Epithelial cell of esophagus (primary cell): ENCODE results near the gene MYRF.

ENCODE experiments used
- DNase-seq: peaks from one replicate; pipeline ENCODE4 v3.0.0; 2010; ENCODE audit warnings: low read depth
- H3K4me3 ChIP-seq: 2 replicates; pipeline ENCODE4 v1.5.1; 2011; ENCODE audit warnings: mild to moderate bottlenecking, low read length, control low read depth
- TF ChIP-seq, protein P1 (sequence below): IDR thresholded peaks from 2 replicates; pipeline ENCODE4 v1.5.1; 2011; ENCODE audit warnings: low read depth, mild to moderate bottlenecking, low read length, control low read depth, inconsistent platforms; ENCODE audit not compliant: insufficient read depth; ENCODE audit errors: missing control alignments

Gene MYRF

DNA sequence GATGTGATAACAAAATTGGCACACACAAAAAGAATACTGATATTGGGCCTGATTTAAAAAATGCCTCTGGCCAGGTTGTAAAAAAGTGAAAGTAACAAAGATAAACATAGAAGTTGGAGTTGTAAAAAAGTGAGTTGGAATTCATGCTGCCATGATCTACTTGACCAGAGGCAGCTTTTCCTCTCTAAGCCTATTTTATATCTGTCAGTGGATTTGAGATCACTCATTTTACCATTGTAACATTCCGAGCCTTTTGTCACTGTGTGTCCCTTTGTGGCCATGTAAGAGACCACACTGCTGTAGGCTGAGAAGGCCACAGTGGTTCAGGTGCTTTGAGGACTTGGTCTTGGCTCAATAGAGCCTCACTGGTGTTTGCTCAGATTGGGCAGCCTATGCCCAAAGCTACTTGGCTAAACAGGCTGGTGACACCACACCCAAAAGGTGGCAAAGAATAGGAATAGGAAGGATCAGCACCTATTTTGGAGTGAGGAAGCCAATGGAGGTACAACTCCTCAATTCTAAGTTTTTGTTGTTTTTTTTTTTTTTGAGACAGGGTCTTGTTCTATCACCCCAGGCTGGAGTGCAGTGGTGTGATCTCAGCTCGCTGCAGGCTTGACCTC, 47.3 kb downstream of the MYRF start:
- no peak for DNase-seq
- H3K4me3 ChIP-seq: no peak overlapping the region
- TF ChIP-seq, protein P1, sequence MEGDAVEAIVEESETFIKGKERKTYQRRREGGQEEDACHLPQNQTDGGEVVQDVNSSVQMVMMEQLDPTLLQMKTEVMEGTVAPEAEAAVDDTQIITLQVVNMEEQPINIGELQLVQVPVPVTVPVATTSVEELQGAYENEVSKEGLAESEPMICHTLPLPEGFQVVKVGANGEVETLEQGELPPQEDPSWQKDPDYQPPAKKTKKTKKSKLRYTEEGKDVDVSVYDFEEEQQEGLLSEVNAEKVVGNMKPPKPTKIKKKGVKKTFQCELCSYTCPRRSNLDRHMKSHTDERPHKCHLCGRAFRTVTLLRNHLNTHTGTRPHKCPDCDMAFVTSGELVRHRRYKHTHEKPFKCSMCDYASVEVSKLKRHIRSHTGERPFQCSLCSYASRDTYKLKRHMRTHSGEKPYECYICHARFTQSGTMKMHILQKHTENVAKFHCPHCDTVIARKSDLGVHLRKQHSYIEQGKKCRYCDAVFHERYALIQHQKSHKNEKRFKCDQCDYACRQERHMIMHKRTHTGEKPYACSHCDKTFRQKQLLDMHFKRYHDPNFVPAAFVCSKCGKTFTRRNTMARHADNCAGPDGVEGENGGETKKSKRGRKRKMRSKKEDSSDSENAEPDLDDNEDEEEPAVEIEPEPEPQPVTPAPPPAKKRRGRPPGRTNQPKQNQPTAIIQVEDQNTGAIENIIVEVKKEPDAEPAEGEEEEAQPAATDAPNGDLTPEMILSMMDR: no peak

DNA sequence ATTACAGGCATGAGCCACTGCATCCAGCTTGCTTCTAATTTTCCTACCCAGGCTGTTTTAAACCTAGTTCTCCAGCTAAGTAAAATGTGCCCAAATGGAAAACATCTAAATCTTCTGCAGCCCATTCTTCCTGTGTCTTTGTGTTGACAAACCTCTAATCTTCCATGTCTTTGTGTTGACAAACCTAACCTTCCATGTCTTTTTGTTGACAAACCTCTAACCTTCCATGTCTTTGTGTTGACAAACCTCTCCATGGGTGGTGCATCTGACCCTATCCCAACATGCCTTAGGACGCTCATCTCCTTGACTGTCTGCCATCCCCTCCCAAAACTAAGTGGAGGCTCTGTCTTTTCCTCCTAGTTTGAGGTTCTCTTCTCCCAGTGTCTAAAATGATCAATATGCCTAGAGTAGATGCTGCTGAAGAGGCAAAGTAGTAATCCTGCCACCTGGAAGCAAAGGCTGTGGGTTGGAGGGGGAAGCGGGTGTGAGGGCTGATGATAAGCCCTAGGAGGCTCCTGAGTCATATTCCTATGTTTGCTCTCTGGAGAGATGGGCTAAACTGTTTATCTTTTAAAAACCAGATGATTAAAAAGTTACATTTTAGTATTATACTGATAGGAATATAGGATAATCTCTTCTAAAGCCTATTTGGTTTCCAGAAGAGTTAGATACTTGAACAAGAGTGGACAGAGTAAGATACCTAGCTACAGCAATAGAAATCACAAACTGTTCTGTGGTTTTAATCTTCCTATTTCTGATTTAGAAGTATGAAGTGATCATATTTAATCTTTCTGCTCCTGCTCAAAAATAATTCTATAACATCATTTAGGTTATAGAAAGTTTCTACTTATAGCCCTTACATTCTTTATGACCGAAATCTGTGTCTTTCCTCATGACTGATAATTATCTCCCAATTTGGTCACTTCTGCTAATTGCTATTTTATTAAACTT, 48.2 kb downstream of the MYRF start:
- no peak for DNase-seq
- TF ChIP-seq, protein P1: no peak
- H3K4me3 ChIP-seq: no peak overlapping the region

DNA sequence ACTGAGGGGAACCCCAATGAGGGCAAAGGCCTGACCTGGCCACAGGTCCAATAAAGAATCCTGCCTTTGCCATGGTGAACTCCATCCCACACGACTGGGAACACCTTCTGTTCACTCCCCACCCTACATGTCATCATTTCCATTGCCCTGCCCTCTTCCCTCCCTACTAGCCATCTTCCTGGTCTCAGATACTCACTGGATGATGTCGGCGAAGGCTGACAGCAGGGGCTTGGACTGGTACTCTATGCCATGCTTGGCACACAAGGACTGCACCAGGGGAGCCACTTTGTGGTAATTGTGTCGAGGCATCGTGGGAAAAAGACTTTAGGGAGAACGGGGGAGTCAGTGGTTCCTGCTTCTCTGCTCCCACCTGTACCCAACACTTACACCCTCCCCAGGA, 50.2 kb downstream of the MYRF start:
- H3K4me3 ChIP-seq: no peak overlapping the region
- TF ChIP-seq, protein P1: no peak
- DNase-seq: no peak

DNA sequence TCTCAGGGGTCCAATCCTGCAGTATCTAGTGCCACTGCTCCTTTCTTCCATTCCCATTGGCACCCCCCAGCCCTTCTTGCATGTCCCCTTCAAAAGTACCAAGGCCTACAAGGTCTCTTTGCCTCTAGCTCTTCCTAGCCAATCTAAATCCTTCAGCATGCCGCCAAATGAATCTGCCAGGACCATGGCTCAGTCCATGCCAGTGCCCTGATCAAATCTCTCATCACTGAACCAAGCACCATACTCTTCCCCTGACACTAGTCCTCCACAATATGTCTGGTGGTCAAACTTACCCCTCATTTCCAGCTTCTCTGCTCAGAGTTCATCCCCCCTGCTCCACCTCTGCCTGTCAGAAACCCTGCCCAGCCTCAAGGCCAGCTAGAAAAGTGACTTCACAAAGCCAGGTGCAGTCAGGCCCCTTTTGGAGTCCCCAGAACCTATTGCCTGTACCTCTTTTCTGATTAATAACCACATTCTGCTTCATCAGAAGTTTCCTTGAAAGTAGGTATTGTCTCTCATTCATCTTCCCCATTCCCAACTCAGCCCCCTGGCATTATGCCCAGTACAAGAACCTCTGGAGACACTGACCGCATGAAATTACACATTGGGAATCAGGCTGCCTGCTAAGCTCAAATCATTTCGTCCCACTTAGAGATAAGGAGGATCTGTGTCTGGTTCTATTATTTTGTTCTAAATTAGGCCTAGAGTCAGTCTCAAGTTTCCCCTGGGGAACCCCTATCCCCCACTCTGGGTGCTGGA, 51.6 kb downstream of the MYRF start:
- TF ChIP-seq, protein P1: no peak
- no peak overlapping the region for H3K4me3 ChIP-seq
- DNase-seq: no peak

DNA sequence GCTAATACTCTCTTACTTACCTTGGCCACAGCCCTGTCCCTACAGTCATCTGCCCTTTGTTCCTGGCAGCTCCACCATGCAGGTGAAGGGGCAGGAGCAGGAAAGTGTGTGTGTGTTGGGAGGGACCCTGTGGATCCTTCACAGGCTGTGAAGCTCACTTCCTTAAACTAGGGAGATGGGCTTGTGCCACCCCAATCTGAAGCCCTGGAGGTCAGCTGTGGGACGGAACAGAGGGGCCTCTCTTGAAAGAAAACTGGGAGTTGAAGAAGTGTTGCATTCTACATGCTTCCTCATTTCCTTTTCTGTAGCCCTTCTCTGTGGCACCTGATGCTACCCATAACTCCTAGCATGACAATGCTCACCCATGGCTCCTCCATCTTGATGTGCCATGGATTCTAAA, 52.7 kb downstream of the MYRF start:
- TF ChIP-seq, protein P1: no peak
- DNase-seq: no peak
- H3K4me3 ChIP-seq: no peak overlapping the region

DNA sequence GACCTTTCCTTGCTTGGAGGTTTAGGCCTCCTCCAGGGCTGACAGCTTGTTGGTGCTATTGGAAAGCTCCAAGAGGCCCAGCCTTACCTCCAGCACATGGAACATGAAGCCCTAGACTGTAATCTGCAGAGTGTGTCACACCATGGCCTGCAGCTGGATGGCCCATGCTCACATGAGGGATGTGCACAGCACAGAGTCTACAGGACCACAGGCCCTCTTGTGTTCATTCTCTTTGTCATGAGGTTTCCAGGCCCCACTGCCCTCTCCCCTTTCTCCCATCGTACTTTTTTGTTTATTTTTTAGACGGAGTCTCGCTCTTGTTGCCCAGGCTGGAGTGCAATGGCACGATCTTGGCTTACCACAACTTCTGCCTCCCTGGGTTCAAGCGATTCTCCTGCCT, 54.3 kb downstream of the MYRF start:
- TF ChIP-seq, protein P1: no peak
- DNase-seq: no peak
- no peak overlapping the region for H3K4me3 ChIP-seq
